K562 (cell line): Measurements from ENCODE around the gene ACSS2. TPM values are rescaled to one million over a fixed set of nuclear protein-coding genes. Genes with fewer than 3 reads are reported as not detected.

Experiments used
- ATAC-seq: fragments of 200-7000 bp; cut with Tn5 transposase; 3 replicates; pipeline ENCODE4 v1.9.1; 2020; ENCODE audit warnings: moderate library complexity
- BruUV-seq: library from RNA; stranded (reverse); fragments of 400-500 nt; replicated peaks from 2 replicates; lab custom pipeline; 2021; lab: Mats Ljungman, UMichigan
- CTCF ChIA-PET: fragments of 300-600 bp; formaldehyde crosslinking; extraction: SDS; loops from one replicate; lab custom pipeline; 2021; ENCODE audit warnings: low intra/inter-chr PET ratio; lab: Yijun Ruan, JAX
- POLR2A ChIA-PET: fragments of 300-600, 350-650 bp; sonication (Branson Sonifier 250); formaldehyde crosslinking; extraction: SDS; loops from one replicate; lab custom pipeline; 2021; ENCODE audit warnings: antibody characterized with exemption, inconsistent platforms; lab: Yijun Ruan, JAX
- DNase-seq, 4 experiments: peaks; one replicate each; pipeline versions ENCODE4 v3.0.0 to v3.0.0-alpha.2; 2011 to 2018; ENCODE audit warnings: low spot score in 3 of 4, mixed read lengths in 3 of 4; ENCODE audit errors: extremely low read depth in 1 of 4
- FAIRE-seq: peaks from 2 replicates; lab custom pipeline; 2011; peaks lifted over from hg19 to GRCh38; lab: Jason Lieb, UNC
- H2AFZ ChIP-seq: 2 replicates; pipeline ENCODE4 v1.6.0; 2011; ENCODE audit warnings: low read depth, low read length, control low read depth, inconsistent platforms
- H3K27ac ChIP-seq: fragments of 200-600 bp; 3 replicates; pipeline ENCODE4 v1.8.0; 2011; ENCODE audit warnings: low read depth, mild to moderate bottlenecking, control low read depth, inconsistent platforms, low read length, moderate library complexity, mixed read lengths; ENCODE audit errors: extremely low read depth
- H3K27me3 ChIP-seq, 2 experiments: fragments of 300-600 bp in 1 of 2; 2 replicates in 1 of 2; 3 replicates in 1 of 2; pipeline versions ENCODE4 v1.6.0 to v1.8.0; 2011; ENCODE audit warnings: inconsistent platforms in 2 of 2, low read length in 2 of 2, mild to moderate bottlenecking in 1 of 2, mixed read lengths in 1 of 2, moderate library complexity in 1 of 2; ENCODE audit not compliant: control insufficient read depth in 2 of 2, insufficient read depth in 2 of 2
- H3K36me3 ChIP-seq: fragments of 300-600 bp; 3 replicates; pipeline ENCODE4 v1.8.0; 2011; ENCODE audit warnings: mild to moderate bottlenecking, low read length, inconsistent platforms; ENCODE audit not compliant: control insufficient read depth, insufficient read depth
- H3K4me1 ChIP-seq, 2 experiments: fragments of 200-600 bp in 1 of 2; replicated peaks in 1 of 2; 2 replicates in 1 of 2; 3 replicates in 1 of 2; pipeline versions ENCODE4 v1.5.1 to v1.8.0; 2011; ENCODE audit warnings: inconsistent platforms in 2 of 2, low read length in 2 of 2, mild to moderate bottlenecking in 1 of 2, mixed read lengths in 1 of 2, moderate library complexity in 1 of 2; ENCODE audit not compliant: control insufficient read depth in 2 of 2, insufficient read depth in 2 of 2
- H3K4me2 ChIP-seq: 2 replicates; pipeline ENCODE4 v1.6.1; 2011; ENCODE audit warnings: low read length, control low read depth, inconsistent platforms, mixed read lengths; ENCODE audit not compliant: insufficient read depth
- H3K4me3 ChIP-seq: fragments of 200-600 bp; sonication (generic), shearing (Covaris generic); 2 replicates; pipeline ENCODE4 v1.5.1; 2016; ENCODE audit warnings: control low read depth, inconsistent platforms
- H3K79me2 ChIP-seq: fragments of 200-600 bp; 3 replicates; pipeline ENCODE4 v1.8.0; 2011; ENCODE audit warnings: low read length, inconsistent platforms; ENCODE audit not compliant: control insufficient read depth, insufficient read depth
- H3K9ac ChIP-seq, 2 experiments: 2 replicates each; pipeline versions ENCODE4 v1.6.0 to v1.6.1; 2011; ENCODE audit warnings: low read depth in 2 of 2, low read length in 2 of 2, control low read depth in 1 of 2, inconsistent platforms in 1 of 2, mild to moderate bottlenecking in 1 of 2, mixed read lengths in 1 of 2; ENCODE audit not compliant: insufficient read depth in 1 of 2
- H3K9me1 ChIP-seq: one replicate; pipeline ENCODE4 v1.6.0; 2011; ENCODE audit warnings: inconsistent platforms, mild to moderate bottlenecking, low read length, moderate library complexity; ENCODE audit not compliant: control insufficient read depth, insufficient read depth
- H3K9me3 ChIP-seq: replicated peaks from 2 replicates; pipeline ENCODE4 v1.5.1; 2011; ENCODE audit warnings: low read depth, low read length, inconsistent platforms; ENCODE audit not compliant: control insufficient read depth, insufficient read depth
- H4K20me1 ChIP-seq: replicated peaks from 2 replicates; pipeline ENCODE4 v1.6.1; 2011; ENCODE audit warnings: low read length, inconsistent platforms, mixed read lengths; ENCODE audit not compliant: control insufficient read depth, insufficient read depth
- BHLHE40 ChIP-seq: IDR thresholded peaks from 2 replicates; pipeline ENCODE4 v1.6.1; 2011; ENCODE audit warnings: low read length, improper control_type of control experiment
- DMBX1 ChIP-seq: fragments of 250-450 bp; sonication (Bioruptor Pico); IDR thresholded peaks from 2 replicates; pipeline ENCODE4 v1.8.0; 2022; ENCODE audit warnings: inconsistent platforms, mild to moderate bottlenecking, moderate library complexity, borderline replicate concordance
- ILF3 ChIP-seq: fragments of 450-650 bp; IDR thresholded peaks from 2 replicates; pipeline ENCODE4 v1.6.1; 2018; ENCODE audit warnings: antibody characterized with exemption, mild to moderate bottlenecking, moderate library complexity, borderline replicate concordance
- MTF1 ChIP-seq: fragments of 250-450 bp; sonication (Bioruptor Pico); IDR thresholded peaks from 2 replicates; pipeline ENCODE4 v1.9.0; 2021; ENCODE audit warnings: moderate library complexity, mild to moderate bottlenecking, inconsistent platforms, borderline replicate concordance
- TAF9B ChIP-seq: fragments of 450-650 bp; IDR thresholded peaks from 2 replicates; pipeline ENCODE4 v1.6.1; 2018; ENCODE audit warnings: mild to moderate bottlenecking; ENCODE audit not compliant: partially characterized antibody
- ZFP1 ChIP-seq: fragments of 450-650 bp; formaldehyde crosslinking; IDR thresholded peaks from 2 replicates; pipeline ENCODE4 v1.4.0; 2020; ENCODE audit warnings: mild to moderate bottlenecking, mixed read lengths
- ZNF212 ChIP-seq: fragments of 450-650 bp; formaldehyde crosslinking; IDR thresholded peaks from 2 replicates; pipeline ENCODE4 v1.4.0; 2020; ENCODE audit warnings: mild to moderate bottlenecking
- ZNF24 ChIP-seq: fragments of 450-650 bp; IDR thresholded peaks from 2 replicates; pipeline ENCODE4 v1.6.1; 2016
- ZNF253 ChIP-seq: fragments of 250-450 bp; sonication (Bioruptor Pico); conservative IDR thresholded peaks from 2 replicates; pipeline ENCODE4 v1.6.1; 2021; ENCODE audit warnings: mild to moderate bottlenecking
- ZNF707 ChIP-seq: fragments of 250-450 bp; sonication (Bioruptor Pico); conservative IDR thresholded peaks from 2 replicates; pipeline ENCODE4 v1.8.0; 2022; ENCODE audit warnings: inconsistent platforms, mild to moderate bottlenecking, moderate library complexity
- WGBS: fragments of 100-300 bp; shearing (Covaris generic); methylation state at CpG from one replicate; pipeline ENCODE4 v1.1.6; 2016; ENCODE audit warnings: low coverage, mixed read lengths; ENCODE audit not compliant: insufficient coverage; ENCODE audit errors: missing lambda C conversion rate; 5-methylcytosine and 5-hydroxymethylcytosine counted together
- in situ Hi-C: fragments of 300-500 bp; cut with MboI; formaldehyde crosslinking; loops from 4 replicates; pipeline ENCODE4 v1.15.0; 2018; ENCODE audit warnings: inconsistent platforms, mixed read lengths
- intact Hi-C: fragments of 100-400 bp; cut with micrococcal nuclease; formaldehyde crosslinking; loops from 2 replicates; pipeline ENCODE4 v1.14.2; 2022
- polyA plus RNA-seq, 8 experiments: library from polyadenylated mRNA; depleted of rRNA in 4 of 8; stranded (reverse) in 5 of 8; unstranded in 3 of 8; fragments of >200 nt; fragmentation: Nextera tagmentation in 2 of 8; fragmentation: Illumina TruSeq in 1 of 8; extraction: Ambion mirVana in 2 of 8; extraction: Trizol in 1 of 8; gene quantifications; 2 replicates each; pipeline versions ENCODE4 v1.2.1 to v1.2.3, GENCODE V29; 2011 to 2014; ENCODE audit warnings: inconsistent platforms in 1 of 8, missing spikeins in 1 of 8
- total RNA-seq, 7 experiments: library from RNA; depleted of rRNA in 6 of 7; stranded (reverse); fragments of >200 nt in 6 of 7; fragmentation: Illumina TruSeq in 2 of 7; extraction: Trizol in 2 of 7; gene quantifications; 2 replicates each; pipeline versions ENCODE4 v1.2.1 to v1.2.3, GENCODE V29; 2011 to 2021; ENCODE audit warnings: low replicate concordance in 1 of 7
- TF ChIP-seq, protein P1 (sequence below): fragments of 450-650 bp; formaldehyde crosslinking; IDR thresholded peaks from 2 replicates; pipeline ENCODE4 v1.4.0; 2020; ENCODE audit warnings: mild to moderate bottlenecking, moderate library complexity
- TF ChIP-seq, protein P2 (sequence below), 2 experiments: fragments of 450-650 bp; IDR thresholded peaks; 2 replicates each; pipeline ENCODE4 v1.6.1; 2018; ENCODE audit warnings: mild to moderate bottlenecking in 2 of 2, low read depth in 1 of 2; ENCODE audit not compliant: partially characterized antibody in 2 of 2
- TF ChIP-seq, protein P3 (sequence below): fragments of 450-650 bp; IDR thresholded peaks from 2 replicates; pipeline ENCODE4 v1.6.1; 2016; ENCODE audit warnings: missing biosample characterization, missing genetic modification characterization
- TF ChIP-seq, protein P4 (sequence below): fragments of 450-650 bp; IDR thresholded peaks from 2 replicates; pipeline ENCODE4 v1.6.1; 2016; ENCODE audit warnings: borderline replicate concordance

The ACSS2 gene
- total and polyA plus RNA-seq, 9 of the 15 experiments (the other 6 are each of a cell fraction or from before 2014, with no cell fraction given), result 21.9 to 246 (median 66.2) TPM

DNA sequence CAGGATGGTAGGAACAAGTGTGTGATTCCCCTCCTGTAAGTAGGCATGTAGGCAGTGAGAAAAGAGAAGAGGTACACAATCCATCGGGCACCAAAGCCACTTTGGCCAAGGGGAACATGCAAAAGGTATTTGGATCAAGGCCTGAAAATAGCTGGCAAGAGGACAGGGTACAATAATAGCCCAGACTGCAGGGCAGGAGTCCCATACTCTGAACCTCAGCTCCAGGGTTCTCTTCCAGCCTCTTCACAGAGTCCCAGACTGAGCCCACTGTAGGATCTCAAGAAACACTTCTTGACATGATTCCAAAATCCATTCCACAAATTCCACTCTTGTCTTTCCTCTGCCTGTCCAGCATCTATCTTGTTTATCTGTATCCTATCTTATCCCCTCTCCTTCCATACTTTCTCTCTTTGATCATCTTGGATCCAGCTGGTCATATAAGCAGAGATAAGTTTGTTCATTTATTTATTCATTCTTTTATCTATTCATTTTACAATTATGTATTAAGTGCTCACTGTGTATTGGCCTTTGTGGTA, 19.7 kb downstream of the ACSS2 start:
- DNase-seq (no peak), ATAC-seq (no peak), FAIRE-seq (no peak)
- no TSS peak for BruUV-seq
- no peaks in the 10 kb centered on the region for H3K9me3 ChIP-seq
- no peak overlapping the region for H3K4me2 ChIP-seq
- intact Hi-C loops, result no loop called here
- no peak overlapping the region for H3K27ac ChIP-seq
- ChIA-PET POLR2A (interaction anchor here (0.6 to 1.3 kb wide), 2 partner anchors 9 to 12 kb away, joined by 3 read pairs; no protein-coding TSS in a partner anchor), CTCF (no interaction called here)
- no peaks in the 10 kb centered on the region for H3K9me1 ChIP-seq
- H3K4me3 ChIP-seq, result no peak overlapping the region
- H4K20me1 ChIP-seq, result no peaks in the 10 kb centered on the region
- no peaks in the 10 kb centered on the region for H3K27me3 ChIP-seq
- H2AFZ ChIP-seq, result no peak overlapping the region
- peaks cover 40% of the 10 kb centered on the region for H3K36me3 ChIP-seq
- H3K9ac ChIP-seq, result no peak overlapping the region
- in situ Hi-C loops, result no loop called here
- peaks cover 3 to 11% of the 10 kb centered on the region in 2 experiments; a peak in 4 of 5 replicates for H3K4me1 ChIP-seq
- H3K79me2 ChIP-seq, result peaks cover 37% of the 10 kb centered on the region; the same call in 2 of the 3 replicates
- 64% methylated on average over 1 of the region's 1 CpG for WGBS
- TF ChIP-seq, protein P1, sequence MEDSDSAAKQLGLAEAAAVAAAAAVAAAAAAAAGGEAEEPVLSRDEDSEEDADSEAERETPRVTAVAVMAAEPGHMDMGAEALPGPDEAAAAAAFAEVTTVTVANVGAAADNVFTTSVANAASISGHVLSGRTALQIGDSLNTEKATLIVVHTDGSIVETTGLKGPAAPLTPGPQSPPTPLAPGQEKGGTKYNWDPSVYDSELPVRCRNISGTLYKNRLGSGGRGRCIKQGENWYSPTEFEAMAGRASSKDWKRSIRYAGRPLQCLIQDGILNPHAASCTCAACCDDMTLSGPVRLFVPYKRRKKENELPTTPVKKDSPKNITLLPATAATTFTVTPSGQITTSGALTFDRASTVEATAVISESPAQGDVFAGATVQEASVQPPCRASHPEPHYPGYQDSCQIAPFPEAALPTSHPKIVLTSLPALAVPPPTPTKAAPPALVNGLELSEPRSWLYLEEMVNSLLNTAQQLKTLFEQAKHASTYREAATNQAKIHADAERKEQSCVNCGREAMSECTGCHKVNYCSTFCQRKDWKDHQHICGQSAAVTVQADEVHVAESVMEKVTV (CRISPR knock-in tag), result no peak
- no peak for TF ChIP-seq MTF1
- TF ChIP-seq ILF3, result no peak
- no peak for TF ChIP-seq ZNF707 (CRISPR knock-in tag)
- no peak for TF ChIP-seq TAF9B
- TF ChIP-seq, protein P2, sequence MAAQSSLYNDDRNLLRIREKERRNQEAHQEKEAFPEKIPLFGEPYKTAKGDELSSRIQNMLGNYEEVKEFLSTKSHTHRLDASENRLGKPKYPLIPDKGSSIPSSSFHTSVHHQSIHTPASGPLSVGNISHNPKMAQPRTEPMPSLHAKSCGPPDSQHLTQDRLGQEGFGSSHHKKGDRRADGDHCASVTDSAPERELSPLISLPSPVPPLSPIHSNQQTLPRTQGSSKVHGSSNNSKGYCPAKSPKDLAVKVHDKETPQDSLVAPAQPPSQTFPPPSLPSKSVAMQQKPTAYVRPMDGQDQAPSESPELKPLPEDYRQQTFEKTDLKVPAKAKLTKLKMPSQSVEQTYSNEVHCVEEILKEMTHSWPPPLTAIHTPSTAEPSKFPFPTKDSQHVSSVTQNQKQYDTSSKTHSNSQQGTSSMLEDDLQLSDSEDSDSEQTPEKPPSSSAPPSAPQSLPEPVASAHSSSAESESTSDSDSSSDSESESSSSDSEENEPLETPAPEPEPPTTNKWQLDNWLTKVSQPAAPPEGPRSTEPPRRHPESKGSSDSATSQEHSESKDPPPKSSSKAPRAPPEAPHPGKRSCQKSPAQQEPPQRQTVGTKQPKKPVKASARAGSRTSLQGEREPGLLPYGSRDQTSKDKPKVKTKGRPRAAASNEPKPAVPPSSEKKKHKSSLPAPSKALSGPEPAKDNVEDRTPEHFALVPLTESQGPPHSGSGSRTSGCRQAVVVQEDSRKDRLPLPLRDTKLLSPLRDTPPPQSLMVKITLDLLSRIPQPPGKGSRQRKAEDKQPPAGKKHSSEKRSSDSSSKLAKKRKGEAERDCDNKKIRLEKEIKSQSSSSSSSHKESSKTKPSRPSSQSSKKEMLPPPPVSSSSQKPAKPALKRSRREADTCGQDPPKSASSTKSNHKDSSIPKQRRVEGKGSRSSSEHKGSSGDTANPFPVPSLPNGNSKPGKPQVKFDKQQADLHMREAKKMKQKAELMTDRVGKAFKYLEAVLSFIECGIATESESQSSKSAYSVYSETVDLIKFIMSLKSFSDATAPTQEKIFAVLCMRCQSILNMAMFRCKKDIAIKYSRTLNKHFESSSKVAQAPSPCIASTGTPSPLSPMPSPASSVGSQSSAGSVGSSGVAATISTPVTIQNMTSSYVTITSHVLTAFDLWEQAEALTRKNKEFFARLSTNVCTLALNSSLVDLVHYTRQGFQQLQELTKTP (IDR thresholded peaks at IDR 0.05; ENCODE audit: low read depth in 1 of 2, partially characterized antibody in 2 of 2), result no peak
- TF ChIP-seq BHLHE40, result no peak
- no peak for TF ChIP-seq ZNF24
- TF ChIP-seq DMBX1, result no peak
- TF ChIP-seq ZFP1 (CRISPR knock-in tag), result no peak
- no peak for TF ChIP-seq ZNF253 (CRISPR knock-in tag)
- TF ChIP-seq, protein P3, sequence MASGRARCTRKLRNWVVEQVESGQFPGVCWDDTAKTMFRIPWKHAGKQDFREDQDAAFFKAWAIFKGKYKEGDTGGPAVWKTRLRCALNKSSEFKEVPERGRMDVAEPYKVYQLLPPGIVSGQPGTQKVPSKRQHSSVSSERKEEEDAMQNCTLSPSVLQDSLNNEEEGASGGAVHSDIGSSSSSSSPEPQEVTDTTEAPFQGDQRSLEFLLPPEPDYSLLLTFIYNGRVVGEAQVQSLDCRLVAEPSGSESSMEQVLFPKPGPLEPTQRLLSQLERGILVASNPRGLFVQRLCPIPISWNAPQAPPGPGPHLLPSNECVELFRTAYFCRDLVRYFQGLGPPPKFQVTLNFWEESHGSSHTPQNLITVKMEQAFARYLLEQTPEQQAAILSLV (tag), result no peak
- TF ChIP-seq ZNF212, result no peak
- TF ChIP-seq, protein P4, sequence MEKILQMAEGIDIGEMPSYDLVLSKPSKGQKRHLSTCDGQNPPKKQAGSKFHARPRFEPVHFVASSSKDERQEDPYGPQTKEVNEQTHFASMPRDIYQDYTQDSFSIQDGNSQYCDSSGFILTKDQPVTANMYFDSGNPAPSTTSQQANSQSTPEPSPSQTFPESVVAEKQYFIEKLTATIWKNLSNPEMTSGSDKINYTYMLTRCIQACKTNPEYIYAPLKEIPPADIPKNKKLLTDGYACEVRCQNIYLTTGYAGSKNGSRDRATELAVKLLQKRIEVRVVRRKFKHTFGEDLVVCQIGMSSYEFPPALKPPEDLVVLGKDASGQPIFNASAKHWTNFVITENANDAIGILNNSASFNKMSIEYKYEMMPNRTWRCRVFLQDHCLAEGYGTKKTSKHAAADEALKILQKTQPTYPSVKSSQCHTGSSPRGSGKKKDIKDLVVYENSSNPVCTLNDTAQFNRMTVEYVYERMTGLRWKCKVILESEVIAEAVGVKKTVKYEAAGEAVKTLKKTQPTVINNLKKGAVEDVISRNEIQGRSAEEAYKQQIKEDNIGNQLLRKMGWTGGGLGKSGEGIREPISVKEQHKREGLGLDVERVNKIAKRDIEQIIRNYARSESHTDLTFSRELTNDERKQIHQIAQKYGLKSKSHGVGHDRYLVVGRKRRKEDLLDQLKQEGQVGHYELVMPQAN, result no peak
